Measurements from ENCODE around the gene STAT2.

The STAT2 gene

GRCh38 chr12:56299853-56300643 is 59.9 kb downstream of the STAT2 start, which contains the start of gene CS:
TSS of gene CS (minus strand) at chr12:56300330. CDS start at chr12:56300201, 129 bp downstream.
- Mint-ChIP-seq H3K27me3 (no peaks in the 10 kb centered on the region), H3K9me3 (no peaks in the 10 kb centered on the region), H3K27ac (peak within 1 kb of the TSS; percentile 97), H3K4me3 (peak within 1 kb of the TSS; percentile 98), H3K4me1 (ENCODE audit: low read depth) (peaks cover 51% of the 10 kb centered on the region), H3K36me3 (ENCODE audit: low read depth) (peaks cover 77% of the 10 kb centered on the region)
- DNase-seq = peak; percentile 98

GRCh38 chr12:56299308-56299852 is 60.5 kb downstream of the STAT2 start:
- Mint-ChIP-seq H3K27me3 (no peaks in the 10 kb centered on the region), H3K9me3 (no peaks in the 10 kb centered on the region), H3K4me1 (ENCODE audit: low read depth) (peaks cover 53% of the 10 kb centered on the region), H3K27ac (peak overlapping the region; percentile 97), H3K4me3 (peak overlapping the region; percentile 98), H3K36me3 (ENCODE audit: low read depth) (peaks cover 77% of the 10 kb centered on the region)
- no peak for DNase-seq

- peaks cover 56% of the 10 kb centered on the region for H3K4me1 Mint-ChIP-seq (ENCODE audit: low read depth)
- no peaks in the 10 kb centered on the region for H3K27me3 Mint-ChIP-seq
- H3K4me3 Mint-ChIP-seq = peak overlapping the region; percentile 98
- H3K9me3 Mint-ChIP-seq = no peaks in the 10 kb centered on the region
- DNase-seq = no peak
- peaks cover 77% of the 10 kb centered on the region for H3K36me3 Mint-ChIP-seq (ENCODE audit: low read depth)
- H3K27ac Mint-ChIP-seq = peak overlapping the region; percentile 97
Measured at GRCh38 chr12:56298828-56299227, 61.1 kb downstream of the STAT2 start.

GRCh38 chr12:56297400-56297799 is 62.5 kb downstream of the STAT2 start:
- H3K27ac Mint-ChIP-seq = peak overlapping the region; percentile 97
- DNase-seq = no peak
- H3K27me3 Mint-ChIP-seq = no peaks in the 10 kb centered on the region
- peak overlapping the region; percentile 98 for H3K4me3 Mint-ChIP-seq
- H3K9me3 Mint-ChIP-seq = no peaks in the 10 kb centered on the region
- H3K36me3 Mint-ChIP-seq (ENCODE audit: low read depth) = peaks cover 82% of the 10 kb centered on the region
- H3K4me1 Mint-ChIP-seq (ENCODE audit: low read depth) = peaks cover 63% of the 10 kb centered on the region

- peaks cover 64% of the 10 kb centered on the region for H3K4me1 Mint-ChIP-seq (ENCODE audit: low read depth)
- no peak overlapping the region for H3K4me3 Mint-ChIP-seq
- H3K36me3 Mint-ChIP-seq (ENCODE audit: low read depth) = peaks cover 85% of the 10 kb centered on the region
- no peaks in the 10 kb centered on the region for H3K27me3 Mint-ChIP-seq
- no peak for DNase-seq
- H3K27ac Mint-ChIP-seq = peak overlapping the region; percentile 97
- no peaks in the 10 kb centered on the region for H3K9me3 Mint-ChIP-seq
Measured at GRCh38 chr12:56296295-56296694, 63.6 kb downstream of the STAT2 start.

DNA sequence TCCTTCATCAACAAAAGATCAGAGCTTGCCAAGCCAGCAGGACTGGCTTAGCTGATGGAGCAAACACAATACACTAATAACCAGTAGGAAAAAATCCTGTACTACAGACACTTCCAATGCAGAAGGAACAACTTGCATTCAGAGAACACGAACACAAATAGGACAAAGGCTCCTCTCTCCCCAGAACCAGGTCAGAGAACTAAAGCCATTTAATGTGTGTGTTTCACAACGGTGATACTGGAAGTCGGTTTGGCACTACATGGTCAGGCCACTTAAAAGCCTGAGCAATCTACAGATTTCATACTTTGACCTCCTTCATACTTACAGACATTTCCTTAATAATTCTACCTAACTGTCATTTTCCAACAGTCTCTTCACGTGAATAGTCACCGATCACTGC is 66.1 kb downstream of the STAT2 start:
- DNase-seq = no peak
- H3K27ac Mint-ChIP-seq = peak overlapping the region; percentile 22
- peaks cover 68% of the 10 kb centered on the region for H3K4me1 Mint-ChIP-seq (ENCODE audit: low read depth)
- H3K4me3 Mint-ChIP-seq = no peak overlapping the region
- no peaks in the 10 kb centered on the region for H3K27me3 Mint-ChIP-seq
- no peaks in the 10 kb centered on the region for H3K9me3 Mint-ChIP-seq
- H3K36me3 Mint-ChIP-seq (ENCODE audit: low read depth) = peaks cover 87% of the 10 kb centered on the region

Data from activated T-cell treated with anti-CD3 and anti-CD28 coated beads, Interleukin-2, amount 50 U/mL, for 24 hours (primary cell).